Left lobe of liver (tissue), 2 donors: Measurements from ENCODE around the gene DNHD1. TPM values are rescaled to one million over a fixed set of nuclear protein-coding genes. Genes with fewer than 3 reads are reported as not detected.

Experiments used
- ATAC-seq: fragments of 200-7000 bp; cut with Tn5 transposase; one replicate; pipeline ENCODE4 v1.9.1; 2020; ENCODE audit warnings: mild to moderate bottlenecking, moderate library complexity
- DNase-seq: peaks from one replicate; pipeline ENCODE4 v3.0.0-alpha.2; 2020; ENCODE audit warnings: low spot score
- total RNA-seq: library from RNA; stranded (reverse); gene quantifications from one replicate; pipeline ENCODE4 v1.2.1, GENCODE V29; 2021
- donor health status: DM: no; HTN: no; CAD: no; lungs with moderate emphysema.
- donor health status: DM: no; HTN: yes; CAD: no.

Gene DNHD1
- total RNA-seq, 1 donor from 2014 or later, result 10.1 TPM

DNA sequence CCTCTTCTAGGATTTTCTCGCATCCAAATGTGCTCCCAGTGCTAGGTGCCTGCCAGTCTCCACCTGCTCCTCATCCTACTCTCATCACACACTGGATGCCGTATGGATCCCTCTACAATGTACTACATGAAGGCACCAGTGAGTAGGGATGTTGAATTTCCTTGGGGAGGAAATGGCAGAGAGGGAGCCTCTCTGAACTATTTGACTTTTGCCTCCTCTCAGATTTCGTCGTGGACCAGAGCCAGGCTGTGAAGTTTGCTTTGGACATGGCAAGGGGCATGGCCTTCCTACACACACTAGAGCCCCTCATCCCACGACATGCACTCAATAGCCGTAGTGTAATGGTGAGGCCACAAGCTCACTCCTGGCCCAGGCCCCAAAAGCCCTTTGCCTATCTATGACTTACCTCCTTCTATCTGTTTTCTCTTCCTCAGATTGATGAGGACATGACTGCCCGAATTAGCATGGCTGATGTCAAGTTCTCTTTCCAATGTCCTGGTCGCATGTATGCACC lies 112.5 kb downstream of the DNHD1 start:
- no peak for ATAC-seq

GRCh38 chr11:6610591-6610990 lies 113.5 kb downstream of the DNHD1 start:
- DNase-seq (no peak), ATAC-seq (no peak)

More for the DNA sequence above, 112.5 kb downstream of the DNHD1 start:
- no peak for DNase-seq

GRCh38 chr11:6611092-6611962 lies 114.2 kb downstream of the DNHD1 start:
- DNase-seq (no peak), ATAC-seq (peak; percentile 0)

DNA sequence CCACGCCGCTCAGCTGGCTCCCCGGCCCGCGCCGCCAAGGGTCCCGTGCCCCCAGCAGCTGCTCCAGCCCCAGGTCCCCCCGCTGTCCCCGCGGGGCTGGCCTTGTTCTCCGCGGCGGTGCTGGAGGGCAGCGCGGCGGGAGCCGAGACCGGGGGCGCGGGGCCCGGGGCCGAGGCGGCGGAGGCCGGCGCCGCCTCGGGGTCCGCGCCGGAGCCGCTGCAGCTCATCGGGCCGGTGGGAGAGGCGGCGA lies 114.8 kb downstream of the DNHD1 start:
- ATAC-seq, result no peak
- DNase-seq, result no peak

DNA sequence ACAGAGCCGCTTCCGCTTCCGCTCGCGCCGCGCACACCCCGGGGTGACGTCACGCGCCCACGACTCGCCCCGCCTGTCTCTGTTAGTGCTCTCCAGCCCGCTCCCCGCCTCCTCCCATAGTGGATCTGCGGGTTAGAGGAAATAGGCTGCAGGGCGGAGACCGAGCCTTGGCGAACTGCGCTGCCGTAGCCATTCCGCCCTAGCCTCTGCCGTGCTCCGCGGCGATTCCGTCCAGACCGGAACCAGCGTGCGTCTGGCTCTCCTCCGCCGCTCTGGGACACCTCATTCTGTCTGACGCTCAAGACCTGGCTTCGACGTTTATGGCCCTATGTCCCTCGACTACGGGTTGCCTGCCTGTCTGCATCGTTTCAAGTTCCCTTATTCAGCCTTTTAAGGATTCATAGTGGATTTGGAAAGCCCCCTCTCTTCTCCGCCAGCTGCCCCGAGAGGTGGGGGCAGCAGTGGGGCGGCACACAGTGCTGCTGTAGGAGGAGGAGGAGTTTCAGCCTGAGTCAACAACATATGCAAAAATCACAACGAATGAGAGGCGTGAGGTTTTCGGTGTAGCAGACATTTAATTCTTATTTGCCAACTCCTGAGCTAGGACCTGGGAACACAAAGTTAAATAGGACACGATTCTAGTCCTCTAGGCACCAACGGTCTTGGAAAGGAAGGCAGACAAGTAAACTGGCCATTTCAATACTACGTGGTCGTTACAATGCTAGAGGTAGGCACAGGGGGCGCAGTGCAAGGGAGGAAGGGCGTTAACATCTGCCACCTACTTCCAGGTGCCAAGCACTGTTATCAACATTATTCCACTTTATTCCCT lies 115.3 kb downstream of the DNHD1 start, which contains the start of gene TAF10:
TAF10 (minus strand) TSS at position 4 of the 829 bp plus-strand sequence. CDS start 27 bp downstream, outside the sequence.
- ATAC-seq (peak; percentile 94), DNase-seq (peak; percentile 97)

GRCh38 chr11:6613496-6613895 lies 116.4 kb downstream of the DNHD1 start:
- DNase-seq, result no peak
- no peak for ATAC-seq

- ATAC-seq (no peak), DNase-seq (no peak)
These were observed 117.4 kb downstream of the DNHD1 start for GRCh38 chr11:6614446-6614845.

- ATAC-seq (no peak), DNase-seq (no peak)
These were observed 118.0 kb downstream of the DNHD1 start for GRCh38 chr11:6615046-6615445.

GRCh38 chr11:6615882-6616585 lies 119.0 kb downstream of the DNHD1 start:
- ATAC-seq (no peak), DNase-seq (no peak)

DNA sequence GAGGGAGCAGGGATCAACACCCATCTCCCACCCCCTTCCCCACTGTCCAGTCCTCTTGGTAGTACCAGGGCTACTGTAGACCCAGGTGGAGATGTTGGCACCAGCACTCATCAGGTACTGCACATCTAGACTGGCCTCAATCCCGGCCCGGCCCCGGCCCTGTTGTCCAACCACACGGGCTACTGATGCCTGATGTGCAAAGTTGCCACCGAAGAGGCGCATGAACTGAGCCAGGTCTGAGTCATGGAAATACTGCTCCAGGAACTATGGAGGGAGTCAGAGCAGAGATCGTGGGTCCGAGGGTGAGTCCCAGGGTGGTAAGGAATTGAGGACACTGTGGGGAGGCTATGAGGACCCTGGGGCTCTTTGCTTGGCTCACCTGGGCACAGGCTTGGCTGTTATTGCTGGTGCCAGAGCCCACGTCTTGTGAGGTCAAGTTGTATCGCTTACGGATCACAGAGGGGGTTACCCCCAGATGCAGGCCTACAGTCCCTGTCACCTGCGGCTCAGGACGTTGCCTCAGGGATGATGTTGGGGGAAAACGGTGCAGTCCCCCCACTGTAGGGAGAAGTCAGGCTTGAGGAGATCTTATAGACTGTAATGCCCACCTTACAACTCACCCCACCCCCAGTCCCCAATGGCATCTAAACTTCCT lies 119.6 kb downstream of the DNHD1 start:
- ATAC-seq (no peak), DNase-seq (no peak)

DNA sequence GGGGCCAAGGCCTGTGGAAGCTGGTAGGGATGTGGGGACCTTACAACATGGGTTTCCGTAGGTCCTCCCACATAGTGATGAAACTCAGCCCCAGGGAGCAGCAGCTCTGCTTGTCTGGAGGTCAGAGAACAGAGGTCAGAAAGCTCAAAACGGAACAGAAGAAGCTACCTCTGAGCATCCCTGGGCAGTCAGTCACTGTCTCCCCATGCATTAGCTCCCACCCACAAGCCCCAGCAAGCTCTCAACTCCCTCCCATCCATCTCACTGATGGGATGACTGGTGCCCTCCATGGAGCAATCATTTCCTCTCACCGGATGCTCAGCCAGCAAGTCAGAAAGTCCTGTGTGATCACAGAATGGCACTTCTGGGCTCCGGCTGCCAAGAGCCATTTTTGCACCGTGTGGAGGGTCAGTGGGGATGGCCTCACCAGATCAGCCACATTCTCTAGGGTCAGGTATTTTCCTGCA lies 120.3 kb downstream of the DNHD1 start:
- ATAC-seq (no peak), DNase-seq (no peak)

DNA sequence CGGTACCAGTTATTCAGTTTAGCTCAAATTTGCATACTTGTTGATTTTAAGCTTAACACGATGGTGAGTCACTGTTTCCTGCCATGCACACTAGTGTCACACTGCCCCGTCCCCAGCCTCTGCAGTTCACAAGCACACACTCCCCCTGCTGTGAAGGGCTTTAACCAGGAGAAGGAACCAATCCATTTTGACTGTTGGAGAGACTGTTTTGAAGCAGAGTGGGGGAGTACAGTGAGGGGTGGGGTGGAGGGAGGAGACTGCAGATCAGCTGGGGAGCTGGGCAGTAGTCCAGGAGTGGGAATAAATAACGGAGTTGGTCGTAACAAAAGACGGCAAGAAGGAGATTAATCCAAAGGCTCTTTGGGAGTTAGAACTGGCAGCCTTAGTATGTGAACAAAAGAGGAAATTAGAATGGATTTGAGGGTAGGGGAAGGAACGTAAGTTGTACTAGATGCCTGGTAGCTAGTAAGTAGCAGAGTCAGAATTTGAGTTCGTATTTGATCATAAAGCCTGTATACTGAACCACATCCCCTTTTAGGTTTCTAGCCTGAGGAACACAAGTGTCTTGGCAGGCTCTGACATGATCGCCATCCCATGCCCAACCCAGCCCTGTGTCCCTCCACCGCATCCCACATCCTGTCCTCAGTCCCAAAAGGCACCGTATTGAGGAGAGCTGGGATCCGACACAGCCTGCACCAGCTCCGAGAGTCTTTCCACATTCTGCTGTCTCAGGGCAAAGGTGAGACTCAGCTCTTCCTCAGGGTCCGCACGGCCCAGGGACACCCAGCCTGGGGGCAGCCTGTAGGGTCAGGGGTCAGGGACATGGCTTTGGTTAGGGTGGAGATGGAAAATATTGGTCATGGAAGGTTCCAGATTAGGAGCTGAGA lies 121.3 kb downstream of the DNHD1 start:
- DNase-seq (no peak), ATAC-seq (peak; percentile 15)

DNA sequence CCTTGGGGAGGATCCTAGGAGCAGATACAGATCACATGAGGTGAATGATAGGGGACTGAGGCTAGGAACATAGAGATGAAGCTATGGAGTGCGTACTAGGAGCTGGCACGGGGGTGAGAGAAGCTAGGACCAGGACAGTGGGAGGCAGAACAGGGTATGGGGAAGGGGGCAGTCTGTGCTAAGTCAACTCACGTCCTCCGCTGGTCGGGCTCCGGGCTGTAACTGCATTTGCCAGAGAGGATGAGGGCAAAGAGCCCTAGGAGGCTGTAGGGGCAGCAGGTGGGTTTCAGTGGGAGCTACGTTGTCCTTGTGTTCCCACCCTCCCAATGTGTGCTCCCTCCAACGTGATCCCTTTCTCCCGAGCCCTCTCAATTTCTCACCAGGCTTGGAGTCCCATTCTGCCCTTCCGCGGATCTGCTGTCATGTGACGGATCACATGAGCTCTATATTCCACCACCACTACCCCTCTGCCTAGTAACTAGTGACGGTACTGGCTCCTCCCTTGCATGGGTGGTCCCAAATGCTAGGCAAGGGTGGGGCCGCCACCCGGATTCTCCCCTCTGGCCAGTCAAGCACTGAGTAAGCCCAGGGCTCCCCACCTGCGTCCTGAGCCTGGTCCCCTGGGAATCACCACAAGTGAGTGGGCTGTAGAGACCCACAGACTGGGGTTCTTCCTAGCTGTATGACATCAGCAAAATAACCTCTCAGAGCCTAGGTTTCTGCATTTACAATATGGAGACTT lies 122.1 kb downstream of the DNHD1 start, which contains the start of gene TPP1:
TPP1 (minus strand) TSS at position 419 of the 742 bp plus-strand sequence; CDS start at position 397, 22 bp downstream.
- DNase-seq (peak; percentile 92), ATAC-seq (peak; percentile 97)

GRCh38 chr11:6620636-6621035 lies 123.6 kb downstream of the DNHD1 start:
- ATAC-seq (no peak), DNase-seq (no peak)

Other genes starting within 250 kb of the DNHD1 start
- not detected for gene CCKBR, start 237.4 kb upstream of the DNHD1 start, total RNA-seq
- 6.1 TPM for gene CAVIN3, start 176.8 kb upstream of the DNHD1 start, total RNA-seq
- 62.0 TPM for gene SMPD1, start 106.8 kb upstream of the DNHD1 start, total RNA-seq
- gene APBB1, start 78.2 kb upstream of the DNHD1 start, total RNA-seq, result 3.6 TPM
- 5,455 TPM for gene HPX, start 56.3 kb upstream of the DNHD1 start, total RNA-seq
- gene TRIM3, start 23.3 kb upstream of the DNHD1 start, total RNA-seq, result 7.8 TPM
- gene ARFIP2, start 15.9 kb upstream of the DNHD1 start, total RNA-seq, result 19.0 TPM
- gene TIMM10B, start 15.8 kb upstream of the DNHD1 start, total RNA-seq, result 14.2 TPM
- gene RRP8, start 106.3 kb downstream of the DNHD1 start, total RNA-seq, result 14.4 TPM
- 41.1 TPM for gene ILK, start 106.5 kb downstream of the DNHD1 start, total RNA-seq
- gene TAF10, start 114.9 kb downstream of the DNHD1 start, total RNA-seq, result 52.5 TPM
- gene TPP1, start 122.1 kb downstream of the DNHD1 start, total RNA-seq, result 62.4 TPM
- 2.5 TPM for gene DCHS1, start 158.5 kb downstream of the DNHD1 start, total RNA-seq
- 13.5 TPM for gene MRPL17, start 186.1 kb downstream of the DNHD1 start, total RNA-seq